Medulla oblongata (tissue), 1 donor: ENCODE results near the gene SMR3B.

Experiments used
- DNase-seq: peaks from one replicate; pipeline ENCODE4 v3.0.0-alpha.2; 2015; ENCODE audit errors: extremely low spot score

Gene SMR3B

GRCh38 chr4:70382691-70383181, at the start of gene SMR3B:
Gene SMR3B (plus strand): TSS chr4:70383131. CDS start chr4:70384511, 1,380 bp downstream.
- no peak for DNase-seq

GRCh38 chr4:70334681-70335080, 48.2 kb upstream of the SMR3B start, which contains the start of gene CABS1:
Gene CABS1 (plus strand): TSS chr4:70334981. CDS start chr4:70335040, 59 bp downstream.
- DNase-seq, result no peak

GRCh38 chr4:70336043-70336442, 46.9 kb upstream of the SMR3B start:
- DNase-seq, result no peak

GRCh38 chr4:70337886-70338420, 45.0 kb upstream of the SMR3B start:
- no peak for DNase-seq

GRCh38 chr4:70356185-70356584, 26.7 kb upstream of the SMR3B start:
- DNase-seq, result no peak

GRCh38 chr4:70359115-70359661, 23.7 kb upstream of the SMR3B start:
- no peak for DNase-seq

- DNase-seq, result no peak
These were observed 22.5 kb upstream of the SMR3B start, which contains the start of gene SMR3A for GRCh38 chr4:70360460-70360859. Gene SMR3A (plus strand): TSS chr4:70360760. CDS start chr4:70362116, 1,356 bp downstream.

- DNase-seq, result no peak
These were observed 18.9 kb upstream of the SMR3B start for GRCh38 chr4:70364002-70364401.

GRCh38 chr4:70365479-70365878, 17.5 kb upstream of the SMR3B start:
- no peak for DNase-seq

GRCh38 chr4:70367813-70368212, 15.1 kb upstream of the SMR3B start:
- DNase-seq, result no peak

GRCh38 chr4:70371987-70372386, 10.9 kb upstream of the SMR3B start:
- no peak for DNase-seq

GRCh38 chr4:70372760-70373159, 10.2 kb upstream of the SMR3B start:
- no peak for DNase-seq

- no peak for DNase-seq
These were observed 2.4 kb upstream of the SMR3B start for GRCh38 chr4:70380578-70380977.

GRCh38 chr4:70392057-70392776, 9.3 kb downstream of the SMR3B start:
- DNase-seq, result no peak

GRCh38 chr4:70397580-70397979, 14.6 kb downstream of the SMR3B start, which contains the start of gene OPRPN:
Gene OPRPN (plus strand): TSS chr4:70397940. CDS start chr4:70399286, 1,346 bp downstream.
- no peak for DNase-seq

- DNase-seq, result no peak
These were observed 16.4 kb downstream of the SMR3B start for GRCh38 chr4:70399319-70399718.

- no peak for DNase-seq
These were observed 19.8 kb downstream of the SMR3B start for GRCh38 chr4:70402762-70403161.

- no peak for DNase-seq
These were observed 22.8 kb downstream of the SMR3B start for GRCh38 chr4:70405765-70406164.

GRCh38 chr4:70425306-70425705, 42.4 kb downstream of the SMR3B start:
- no peak for DNase-seq

- DNase-seq, result no peak
These were observed 43.9 kb downstream of the SMR3B start for GRCh38 chr4:70426789-70427188.

- no peak for DNase-seq
These were observed 54.3 kb downstream of the SMR3B start for GRCh38 chr4:70437197-70437596.
